TTC549 (cell line): ENCODE results near the gene ZNF592.

Experiments used
- FAIRE-seq: peaks from 2 replicates; lab custom pipeline; 2012; peaks lifted over from hg19 to GRCh38; lab: Jason Lieb, UNC

ZNF592 gene

GRCh38 chr15:84811828-84812227 is 63.4 kb downstream of the ZNF592 start:
- FAIRE-seq: no peak

DNA sequence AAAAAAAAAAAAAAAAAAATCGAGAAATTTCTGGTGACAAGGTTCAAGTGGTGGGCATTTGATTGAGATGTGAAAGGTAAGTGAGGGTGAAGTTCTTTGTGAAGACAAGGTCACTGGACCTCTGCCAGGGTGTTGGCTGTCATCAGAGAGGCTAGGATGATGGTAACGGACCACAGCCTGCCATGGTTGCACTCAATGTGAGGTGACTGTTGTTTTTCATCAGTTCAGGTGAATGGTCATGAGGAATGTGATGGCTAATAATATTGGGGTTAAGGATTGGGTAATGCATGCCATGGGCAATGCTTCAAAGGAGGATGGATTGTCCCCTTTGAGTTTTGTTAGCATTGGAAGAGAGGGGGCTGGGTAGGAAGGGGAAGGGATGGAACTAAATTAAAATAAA is 64.5 kb downstream of the ZNF592 start:
- FAIRE-seq: no peak

- no peak for FAIRE-seq
Observed at GRCh38 chr15:84813435-84813834, 65.0 kb downstream of the ZNF592 start.

- no peak for FAIRE-seq
Observed at GRCh38 chr15:84813931-84814330, 65.5 kb downstream of the ZNF592 start.

GRCh38 chr15:84814916-84815315 is 66.5 kb downstream of the ZNF592 start:
- no peak for FAIRE-seq

GRCh38 chr15:84816694-84817465 is 68.5 kb downstream of the ZNF592 start, which contains the start of gene ALPK3:
TSS of gene ALPK3 (plus strand) at chr15:84817356. CDS start at chr15:84817453, 97 bp downstream.
- FAIRE-seq: no peak

DNA sequence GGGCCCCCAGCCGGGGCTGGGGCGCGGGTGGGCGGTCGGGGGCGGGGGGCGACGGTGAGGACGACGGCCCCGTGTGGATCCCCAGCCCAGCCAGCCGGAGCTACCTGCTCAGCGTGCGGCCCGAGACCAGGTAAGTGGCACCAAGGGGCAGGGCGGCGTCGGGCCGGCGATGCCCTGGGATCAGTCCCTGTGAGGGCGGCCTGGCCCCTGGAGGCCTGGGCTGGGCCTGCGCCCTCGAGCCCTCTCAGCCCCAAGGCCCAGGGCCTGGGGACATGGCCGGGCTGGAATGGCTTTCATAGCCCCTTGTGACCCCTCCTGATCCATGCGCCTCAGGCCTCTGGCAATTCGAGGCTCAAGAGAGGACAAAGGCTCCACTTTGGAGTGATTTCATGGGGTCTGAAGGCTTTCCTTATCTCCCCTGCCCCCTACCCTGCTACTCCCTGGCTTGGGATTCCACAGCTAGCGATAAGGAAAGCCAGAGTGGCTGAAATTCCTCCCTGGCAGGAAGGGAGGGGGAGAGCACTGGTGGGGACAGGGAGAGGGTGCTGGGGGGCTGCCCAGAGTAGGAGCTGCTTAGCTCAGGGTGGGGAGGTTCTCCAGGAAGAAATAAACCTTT is 69.2 kb downstream of the ZNF592 start:
- FAIRE-seq: no peak

DNA sequence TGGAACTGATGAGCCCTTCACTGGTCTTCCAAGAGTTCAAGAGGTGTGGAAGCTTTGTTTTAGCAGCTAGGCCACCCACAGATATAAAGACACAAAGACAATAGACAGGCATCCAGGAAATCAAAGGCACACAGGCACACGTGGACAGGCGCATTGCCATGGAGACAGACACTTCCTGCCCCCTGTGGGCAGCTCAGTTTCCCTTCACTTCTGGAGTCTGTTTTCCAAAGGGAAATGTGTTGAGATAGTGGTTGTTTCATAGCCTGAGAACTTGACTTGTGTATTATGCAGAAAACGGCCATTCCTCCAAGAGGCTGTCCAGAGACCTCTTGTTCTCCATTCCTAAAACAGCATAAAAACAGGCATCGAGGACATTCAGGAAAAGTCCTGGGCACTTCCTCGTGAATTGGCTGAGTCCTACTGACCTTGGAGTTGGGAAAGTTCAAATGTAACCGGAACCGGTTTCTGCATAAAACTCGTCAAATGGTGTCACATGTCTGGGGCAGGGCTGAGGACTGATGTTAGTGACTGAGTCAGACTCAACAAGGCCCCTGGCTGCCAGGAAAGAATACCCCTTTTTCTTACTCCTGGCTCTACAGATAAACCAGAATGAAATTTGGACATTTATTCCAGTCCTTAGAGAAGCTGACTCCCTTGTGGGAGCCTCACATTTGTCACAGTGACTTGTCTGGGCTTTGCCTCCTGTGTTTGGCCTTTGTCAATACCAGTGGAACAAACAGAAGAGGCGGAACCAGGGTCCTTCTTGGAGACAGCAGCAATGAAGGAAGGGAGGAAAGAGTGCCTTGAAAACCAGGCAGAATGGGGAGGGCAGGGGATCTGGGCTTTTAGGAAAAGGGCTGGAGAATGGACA is 70.1 kb downstream of the ZNF592 start:
- FAIRE-seq: no peak

DNA sequence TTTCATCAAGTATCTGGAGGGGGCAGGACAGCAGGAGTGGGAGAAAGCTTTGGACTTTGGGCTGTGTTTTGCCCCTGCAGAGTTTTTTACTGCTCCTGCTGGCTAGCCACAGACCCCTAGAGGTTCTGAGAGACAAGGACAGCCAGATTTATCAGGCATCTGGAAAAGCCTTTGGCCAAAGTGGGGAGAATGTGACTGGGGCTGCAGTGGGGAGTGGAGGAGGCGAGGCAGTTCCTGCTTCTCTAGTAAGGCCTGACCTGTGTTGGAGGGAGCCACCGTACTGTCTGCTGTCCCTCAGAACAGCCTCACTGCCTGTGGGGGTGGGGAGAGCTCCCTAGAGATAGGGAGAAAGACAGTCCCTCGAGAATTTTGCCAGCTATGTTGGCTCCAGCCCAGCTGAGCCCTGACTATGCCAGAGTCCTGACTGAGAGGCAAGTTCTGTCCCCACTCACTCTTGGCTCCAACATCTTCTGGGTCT is 70.9 kb downstream of the ZNF592 start:
- no peak for FAIRE-seq

GRCh38 chr15:84819791-84820190 is 71.4 kb downstream of the ZNF592 start:
- no peak for FAIRE-seq

DNA sequence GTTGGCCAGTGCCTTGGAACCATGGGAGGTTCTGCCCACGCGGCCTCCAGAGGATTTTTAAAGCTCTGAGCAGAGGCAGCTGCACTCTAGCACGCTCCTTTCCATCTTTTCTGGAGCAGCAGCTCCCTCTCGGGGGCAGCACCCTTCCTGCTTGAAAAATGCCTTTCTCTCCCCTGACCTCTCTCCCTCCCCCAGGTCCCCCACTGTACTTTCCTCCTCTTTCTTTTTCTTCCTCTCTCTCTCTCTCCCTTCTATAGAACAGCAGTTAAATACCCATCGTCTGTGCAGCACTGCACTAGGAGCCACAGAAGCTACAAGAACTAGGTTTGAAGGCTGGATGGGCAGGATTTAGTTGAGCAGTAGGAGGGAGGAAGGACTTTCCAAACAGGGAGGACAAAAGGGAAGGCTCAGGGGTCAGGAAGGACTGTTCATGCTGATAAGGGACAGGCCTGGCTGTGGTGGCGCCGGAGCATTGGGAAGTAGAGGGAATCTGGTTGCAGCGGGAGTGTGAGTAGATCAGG is 73.2 kb downstream of the ZNF592 start:
- FAIRE-seq: no peak

DNA sequence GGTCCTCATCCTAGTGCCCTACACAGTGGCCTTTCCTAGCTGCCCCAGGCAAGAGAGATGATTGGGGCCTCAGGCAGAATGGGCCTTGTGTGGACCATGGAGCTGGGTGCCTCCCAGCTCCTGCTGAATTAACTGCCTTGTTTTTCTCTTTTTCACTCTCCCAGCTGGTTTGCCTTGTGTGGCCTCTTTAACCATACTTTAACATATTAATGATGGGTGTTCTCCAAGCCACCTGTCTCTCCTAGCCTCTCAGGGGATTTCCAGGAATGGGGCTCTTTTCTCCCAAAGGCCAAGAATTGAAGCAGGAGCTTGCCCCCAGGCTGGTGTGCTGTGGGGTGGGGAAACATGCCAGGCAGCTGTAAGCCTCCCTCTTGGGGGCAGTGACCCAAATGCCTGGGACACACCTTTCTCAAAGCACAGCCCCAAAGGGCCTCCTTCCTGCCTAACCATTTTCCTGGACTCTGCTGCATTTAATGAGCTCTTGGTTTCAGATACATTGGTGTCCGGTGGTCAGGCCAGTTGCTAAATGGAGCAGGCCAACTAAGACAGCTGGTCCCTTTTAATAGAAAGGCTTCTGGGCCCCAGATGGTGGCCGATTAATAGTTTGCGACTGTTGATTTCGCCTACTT is 74.4 kb downstream of the ZNF592 start:
- FAIRE-seq: no peak

DNA sequence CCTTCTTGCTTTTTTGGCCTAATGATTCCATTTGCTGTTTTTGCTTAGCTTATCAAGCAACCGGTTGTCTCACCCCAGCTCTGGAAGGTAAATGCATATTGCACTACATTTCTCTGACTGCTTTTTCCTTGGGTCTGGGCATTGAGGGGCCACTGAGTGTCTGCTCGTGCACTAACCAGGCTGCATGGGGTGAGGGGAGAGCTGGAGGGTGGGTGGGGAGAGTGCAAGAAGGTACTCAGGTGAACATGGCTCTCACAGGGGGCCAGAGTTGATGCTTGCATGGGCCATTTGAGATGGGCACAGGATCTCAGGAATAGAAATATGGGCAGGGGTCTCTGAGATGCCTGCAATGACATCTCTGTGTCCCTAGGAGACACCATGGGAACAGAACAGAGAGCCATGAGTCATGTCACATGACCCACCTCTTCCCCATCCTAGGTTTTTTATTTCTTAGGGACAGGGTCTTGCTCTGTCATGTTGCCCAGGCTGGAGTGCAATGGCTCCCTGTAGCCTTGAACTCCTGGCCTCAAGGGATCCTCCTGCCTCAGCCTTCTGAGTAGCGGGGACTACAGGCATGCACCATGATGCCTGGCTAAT is 75.0 kb downstream of the ZNF592 start:
- no peak for FAIRE-seq

DNA sequence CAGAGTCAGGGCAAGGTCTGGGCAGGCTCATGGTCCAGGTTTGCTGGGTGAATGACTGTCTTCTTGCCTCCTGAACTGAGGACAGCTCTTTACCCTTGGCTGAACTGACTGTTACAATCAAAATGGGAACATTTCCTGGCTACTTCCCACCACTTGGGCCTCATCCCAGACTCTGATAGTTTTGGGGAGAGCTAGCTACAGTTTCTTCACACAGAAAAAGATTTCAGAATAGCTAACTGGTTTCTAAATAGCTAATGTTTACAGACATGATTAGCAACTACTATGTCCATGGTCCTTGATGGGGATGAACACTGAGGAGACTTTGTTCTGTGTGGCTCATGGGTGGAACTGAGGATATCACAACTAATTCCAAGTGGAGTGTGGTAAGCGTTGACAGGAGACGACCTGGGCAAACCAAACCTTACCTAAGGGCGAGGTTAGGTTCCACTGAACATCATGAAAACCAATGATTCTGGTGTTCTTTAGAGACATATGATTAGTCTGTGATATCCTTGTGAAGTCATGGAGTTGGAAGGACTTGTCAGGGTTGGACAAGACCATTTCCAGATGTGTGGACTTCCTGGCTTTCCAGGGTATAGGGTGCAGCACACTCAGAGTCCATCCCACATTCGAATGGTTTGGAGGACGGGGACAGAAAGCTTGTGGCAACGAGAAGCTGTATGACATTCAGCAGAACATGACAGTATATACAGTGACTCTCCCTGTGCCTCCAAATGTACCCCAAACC is 76.0 kb downstream of the ZNF592 start:
- FAIRE-seq: no peak

DNA sequence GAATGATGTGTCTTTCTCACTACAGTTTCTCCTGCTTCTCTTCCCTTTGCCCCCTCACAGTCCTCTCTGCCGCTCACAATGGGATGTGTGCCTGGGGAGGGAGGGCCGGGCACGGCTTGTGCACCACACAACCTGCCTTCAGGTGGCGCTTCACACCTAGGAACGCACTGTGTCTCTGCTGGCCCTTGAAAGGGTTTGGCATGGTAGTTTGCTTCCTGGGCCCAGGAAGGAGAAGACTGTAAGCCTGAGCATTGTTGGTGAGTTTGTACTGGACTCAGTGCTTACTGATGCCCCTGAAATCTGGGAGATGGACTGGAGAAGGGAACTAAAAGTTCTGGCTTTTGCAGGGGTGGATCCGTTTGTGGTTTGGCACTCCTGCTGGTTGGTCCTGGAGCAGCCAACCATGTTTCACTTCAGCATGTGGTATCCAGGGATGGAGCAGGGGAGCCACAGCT is 78.0 kb downstream of the ZNF592 start:
- FAIRE-seq: no peak

- FAIRE-seq: no peak
Observed at GRCh38 chr15:84827246-84827645, 78.9 kb downstream of the ZNF592 start.

DNA sequence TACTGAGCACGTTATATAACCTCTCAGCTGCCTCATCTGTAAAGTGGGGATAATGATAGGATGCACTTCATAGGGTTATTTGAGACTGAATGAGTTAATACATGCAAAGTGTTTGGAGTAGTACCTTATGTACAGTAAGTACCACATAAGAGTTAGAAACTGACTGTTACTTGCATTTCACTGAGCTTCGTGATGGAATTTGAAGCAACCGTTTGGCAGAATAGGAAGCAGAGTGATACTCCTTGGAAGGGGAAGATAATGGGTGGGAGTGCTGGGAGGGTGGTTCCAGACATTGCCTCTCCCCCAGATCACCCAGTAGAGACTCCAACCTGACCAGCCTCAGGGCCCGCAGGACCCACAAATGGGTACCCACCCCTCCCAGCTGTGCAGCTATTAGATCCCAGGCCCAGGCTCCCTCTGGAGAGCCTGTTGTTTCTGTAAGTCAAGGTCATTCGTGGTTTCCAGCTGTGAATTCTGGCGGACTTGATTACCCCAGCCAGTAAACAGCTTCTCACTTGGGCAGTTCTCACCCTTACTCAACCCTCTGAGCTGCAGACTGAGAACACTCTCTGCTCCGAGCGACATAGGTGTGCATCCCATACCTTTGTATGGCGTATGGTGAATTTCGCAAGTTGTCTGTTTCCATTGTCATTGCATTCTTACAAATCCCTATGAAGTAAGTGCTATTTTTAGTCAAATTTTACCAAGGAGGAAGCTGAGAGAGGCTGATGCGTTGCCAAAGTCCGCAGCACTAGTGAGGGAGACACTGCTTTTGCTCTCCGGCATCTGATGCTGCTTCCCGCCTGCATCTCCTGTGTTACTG is 79.9 kb downstream of the ZNF592 start:
- FAIRE-seq: no peak

DNA sequence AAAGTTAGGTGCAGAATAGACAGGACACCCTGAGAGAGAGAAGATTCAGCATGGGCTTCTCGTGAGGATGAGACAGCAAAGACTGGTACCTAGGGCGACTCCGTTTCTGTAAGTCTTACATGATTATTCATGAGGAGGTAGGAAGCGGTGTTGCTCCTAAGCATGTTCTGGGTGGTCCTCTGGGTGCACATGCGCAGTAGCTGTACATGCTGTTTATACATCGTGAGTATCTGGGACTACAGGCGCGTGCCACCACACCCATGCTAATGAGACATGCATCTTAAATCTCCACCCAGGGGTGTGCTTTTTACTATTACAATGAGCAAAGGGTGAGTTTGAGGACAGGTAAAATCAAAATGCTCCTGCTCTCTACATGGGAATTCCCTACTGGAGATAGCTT is 81.0 kb downstream of the ZNF592 start:
- no peak for FAIRE-seq

DNA sequence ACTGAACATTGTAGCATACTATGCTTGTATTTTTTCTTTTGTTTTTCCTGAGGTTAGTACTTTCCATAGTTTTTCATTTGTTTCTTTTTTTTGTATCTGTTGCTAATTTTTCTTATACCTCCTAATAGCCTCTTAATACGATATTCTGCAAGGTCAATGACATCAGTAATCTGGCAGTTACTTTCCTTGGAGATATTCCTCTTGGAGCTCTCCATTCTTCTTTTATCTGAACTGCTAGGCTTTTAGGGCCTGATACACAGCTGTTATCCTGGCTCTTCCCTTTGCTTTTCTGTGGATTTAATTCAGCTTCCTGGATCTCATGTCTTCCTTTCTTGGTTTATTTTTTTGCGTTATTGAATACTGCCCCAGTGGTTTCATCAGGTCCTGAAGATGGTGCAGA is 81.6 kb downstream of the ZNF592 start:
- FAIRE-seq: no peak

DNA sequence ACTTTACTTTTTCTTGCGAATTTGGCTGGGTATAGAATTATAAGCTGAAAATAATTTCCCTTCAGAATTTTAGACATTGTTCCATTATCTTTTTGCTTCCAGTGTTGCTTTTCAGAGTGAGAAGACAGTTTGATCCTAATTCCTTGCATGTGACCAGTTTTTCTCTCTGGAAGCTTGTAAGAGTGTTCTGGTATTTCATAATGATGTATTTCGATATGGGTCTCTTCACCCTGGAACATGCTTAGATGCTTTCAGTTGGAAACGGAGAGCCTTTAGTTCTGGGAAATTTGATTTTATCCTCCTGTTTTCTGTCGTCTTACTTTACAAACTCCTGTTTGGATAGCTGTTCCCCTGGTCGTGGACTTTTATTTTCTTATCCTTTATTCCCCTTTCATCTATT is 82.6 kb downstream of the ZNF592 start:
- no peak for FAIRE-seq
